ENCODE results near the gene ZNF20. TPM values are rescaled to one million over a fixed set of nuclear protein-coding genes. Genes with fewer than 3 reads are reported as not detected.

Gene ZNF20
- total RNA-seq: 1.1 TPM
- long read RNA-seq, partial matches to known transcripts: 0 of 1 reads
- long read RNA-seq, other reads (novel, unspliced or antisense): 1 of 1 reads

DNA sequence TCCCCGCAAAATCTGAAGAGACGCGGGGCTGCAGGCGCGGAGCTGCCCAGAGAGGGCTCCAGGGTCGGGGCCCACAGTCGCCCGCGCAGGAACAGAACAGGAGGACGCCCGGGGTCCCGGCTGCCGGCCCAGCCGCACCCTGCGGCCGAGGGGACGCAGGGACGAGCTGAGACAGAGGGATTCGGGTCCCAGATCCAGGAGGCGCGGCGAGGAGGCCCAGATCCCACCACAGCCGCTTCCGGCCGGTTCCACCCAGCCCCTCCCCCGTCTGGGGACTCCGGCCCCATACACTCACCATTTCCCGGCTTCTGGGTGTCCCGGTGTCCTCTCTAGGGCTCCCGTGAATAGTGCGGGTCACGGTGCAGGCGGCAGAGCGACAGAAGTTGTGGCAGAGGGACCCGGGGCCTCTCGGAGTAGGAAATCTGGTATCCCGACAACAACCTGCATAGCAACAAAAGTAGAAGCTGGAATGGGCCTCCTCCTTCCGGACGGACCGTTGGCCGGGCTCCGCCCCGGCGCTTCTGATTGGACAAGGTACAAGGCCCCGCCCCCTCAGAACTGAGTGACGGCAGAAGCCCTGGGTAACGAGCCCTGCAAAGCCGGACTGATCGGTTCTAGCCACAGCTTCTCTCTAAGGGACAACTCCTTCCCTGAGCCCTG is at the start of gene ZNF20:
Gene ZNF20, minus strand, starts transcription at position 466 of the 660 bp plus-strand sequence. Its CDS starts 168 bp downstream, at position 298.
- peak; percentile 99 for ATAC-seq
- DNase-seq (ENCODE audit: missing footprints): peak; percentile 97
- intact Hi-C loops (cut with DNase I): loop anchor here (1.0 to 2.0 kb wide), 4 partner anchors 49 to 343 kb away; partner anchors contain the start of gene ZNF763

DNA sequence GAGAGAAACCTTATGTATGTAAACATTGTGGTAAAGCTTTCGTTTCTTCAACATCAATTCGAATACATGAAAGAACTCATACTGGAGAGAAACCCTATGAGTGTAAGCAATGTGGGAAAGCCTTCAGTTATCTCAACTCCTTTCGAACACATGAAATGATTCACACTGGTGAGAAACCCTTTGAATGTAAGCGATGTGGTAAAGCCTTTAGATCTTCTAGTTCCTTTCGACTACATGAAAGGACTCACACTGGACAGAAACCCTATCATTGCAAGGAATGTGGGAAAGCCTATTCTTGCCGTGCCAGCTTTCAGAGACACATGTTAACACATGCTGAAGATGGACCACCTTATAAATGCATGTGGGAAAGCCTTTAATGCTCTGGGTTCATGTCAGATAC is 47.5 kb upstream of the ZNF20 start:
- ATAC-seq (no peak), DNase-seq (ENCODE audit: missing footprints) (no peak)
- intact Hi-C loops (cut with DNase I): no loop called here

- ATAC-seq: no peak
- intact Hi-C loops (cut with DNase I): no loop called here
- DNase-seq (ENCODE audit: missing footprints): no peak
These were observed 40.2 kb upstream of the ZNF20 start for GRCh38 chr19:12180377-12180776.

DNA sequence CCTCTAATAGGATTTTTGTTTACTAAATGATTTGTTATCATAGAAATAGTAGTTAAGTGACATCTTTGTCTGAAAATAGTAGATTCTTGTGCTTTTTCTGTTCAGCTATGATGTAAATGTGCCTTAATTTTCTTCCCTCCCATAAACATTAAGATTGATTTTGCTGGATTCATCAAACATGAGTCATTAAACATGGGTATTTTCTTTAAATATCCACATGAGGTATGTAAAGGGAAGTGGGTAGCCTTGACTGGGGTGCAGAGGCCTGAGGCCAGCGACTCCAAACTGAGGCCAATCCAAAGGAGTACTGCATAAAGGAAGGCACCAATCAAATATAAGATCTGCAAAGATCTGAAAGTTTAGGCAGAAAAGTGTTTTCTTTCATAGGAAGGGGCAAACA is 26.5 kb upstream of the ZNF20 start:
- intact Hi-C loops (cut with DNase I): no loop called here
- ATAC-seq: no peak
- DNase-seq (ENCODE audit: missing footprints): no peak

- no peak for ATAC-seq
- DNase-seq (ENCODE audit: missing footprints): no peak
- intact Hi-C loops (cut with DNase I): loop anchor here (5.0 kb wide), 1 partner anchor 238 kb away; the partner anchor contains the start of gene ZNF799
These were observed 23.7 kb upstream of the ZNF20 start for GRCh38 chr19:12163826-12164225.

DNA sequence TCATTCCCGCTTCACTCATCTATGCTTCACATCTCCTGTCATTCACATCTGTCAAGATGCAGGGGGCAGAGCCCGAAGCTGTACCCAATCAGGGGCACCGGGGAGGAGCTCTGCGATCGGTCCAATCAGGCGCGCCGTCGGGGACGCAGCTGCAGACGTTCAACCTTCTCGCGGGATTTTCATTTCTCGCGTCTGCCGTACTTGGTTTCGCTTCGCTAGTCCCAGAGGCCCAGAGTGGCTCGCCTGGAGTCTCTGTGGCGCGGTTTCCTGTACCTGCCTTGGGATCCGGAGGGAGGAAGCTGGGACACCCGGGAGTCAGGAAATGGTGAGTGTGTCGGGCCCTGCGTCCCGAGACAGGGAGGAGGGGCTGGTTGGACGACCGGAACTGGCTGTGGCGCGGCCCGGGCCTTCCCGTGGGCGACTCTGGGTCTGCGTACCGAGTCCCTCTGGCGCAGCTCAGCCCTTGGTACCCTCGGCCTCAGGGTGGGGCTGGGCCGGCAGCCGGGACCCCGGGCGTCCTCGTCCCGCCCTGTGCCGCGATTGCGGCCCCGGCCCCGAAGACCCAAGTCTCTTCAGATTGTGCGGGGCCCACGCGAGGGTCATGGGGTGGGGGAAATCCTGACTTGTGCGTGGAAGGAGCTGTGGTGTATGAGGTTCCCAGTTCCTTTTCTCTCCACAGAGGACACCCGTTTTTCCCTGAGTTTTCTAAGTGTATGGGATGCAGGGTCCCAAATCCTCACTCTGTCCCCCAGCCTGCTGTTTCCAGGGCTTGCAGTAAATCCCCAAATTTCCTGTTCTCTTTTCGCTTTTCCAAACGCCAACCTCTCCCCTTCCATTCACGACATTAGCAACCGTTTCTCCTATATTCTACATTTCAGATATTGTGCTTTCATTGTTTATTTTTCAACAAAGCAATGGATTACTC is 23.0 kb upstream of the ZNF20 start, which contains the start of gene ZNF136:
Gene ZNF136, plus strand, starts transcription at position 215 of the 925 bp plus-strand sequence. Its CDS starts 108 bp downstream, at position 323.
- intact Hi-C loops (cut with DNase I): loop anchor here (5.0 kb wide), 1 partner anchor 239 kb away; the partner anchor contains the start of gene ZNF799
- ATAC-seq (peak; percentile 99), DNase-seq (ENCODE audit: missing footprints) (peak; percentile 97)

DNA sequence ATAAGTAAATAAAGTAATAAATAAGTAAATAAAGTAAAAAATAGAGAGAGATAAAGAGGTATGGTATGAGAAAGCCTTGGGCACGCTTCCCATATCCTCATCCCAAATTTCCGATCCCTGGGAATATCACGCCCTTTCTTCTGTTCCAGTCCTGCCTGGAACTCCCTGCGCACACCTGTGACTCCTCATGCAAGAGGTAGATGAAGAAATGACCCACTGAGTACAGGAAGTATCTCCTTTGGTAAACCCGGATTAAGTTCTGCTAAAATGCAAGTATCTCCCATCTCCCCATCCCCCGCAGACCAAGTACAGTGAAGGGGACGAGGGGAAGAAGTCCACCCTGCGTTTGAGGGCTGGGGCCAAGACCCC is 22.3 kb upstream of the ZNF20 start:
- ATAC-seq: no peak
- intact Hi-C loops (cut with DNase I): loop anchor here (5.0 kb wide), 1 partner anchor 240 kb away; the partner anchor contains the start of gene ZNF799
- DNase-seq (ENCODE audit: missing footprints): no peak

- peak; percentile 68 for DNase-seq (ENCODE audit: missing footprints)
- no peak for ATAC-seq
- intact Hi-C loops (cut with DNase I): loop anchor here (5.0 kb wide), 1 partner anchor 242 kb away; the partner anchor contains the start of gene ZNF799
These were observed 19.7 kb upstream of the ZNF20 start for GRCh38 chr19:12159773-12160414.

GRCh38 chr19:12156223-12157058 is 16.3 kb upstream of the ZNF20 start, which contains the start of gene ZNF625:
TSS of gene ZNF625 (minus strand) at chr19:12156734. CDS start at chr19:12156558, 176 bp downstream.
- peak; percentile 98 for ATAC-seq
- DNase-seq (ENCODE audit: missing footprints): peak; percentile 92
- intact Hi-C loops (cut with DNase I): no loop called here

- intact Hi-C loops (cut with DNase I): no loop called here
- DNase-seq (ENCODE audit: missing footprints) (no peak), ATAC-seq (no peak)
These were observed 15.2 kb upstream of the ZNF20 start for GRCh38 chr19:12155324-12155860.

DNA sequence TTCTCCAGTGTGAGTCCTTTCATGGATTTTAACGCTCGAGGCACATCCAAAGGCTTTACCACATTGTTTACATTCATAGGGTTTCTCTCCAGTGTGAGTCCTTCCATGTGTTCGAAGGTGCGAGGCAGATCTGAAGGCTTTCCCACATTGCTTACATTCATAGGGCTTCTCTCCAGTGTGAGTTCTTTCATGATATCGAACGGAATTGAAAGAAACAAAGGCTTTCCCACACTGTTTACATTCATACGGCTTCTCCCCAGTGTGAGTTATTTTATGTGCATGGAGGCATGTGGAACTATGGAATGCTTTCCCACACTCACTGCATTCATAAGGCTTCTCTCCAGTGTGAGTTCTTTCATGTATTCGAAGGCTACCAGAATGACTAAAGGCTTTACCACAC is 5.2 kb upstream of the ZNF20 start:
- DNase-seq (ENCODE audit: missing footprints) (no peak), ATAC-seq (no peak)
- intact Hi-C loops (cut with DNase I): no loop called here

- intact Hi-C loops (cut with DNase I): loop anchor here (1.0 to 2.0 kb wide), 4 partner anchors 51 to 261 kb away; no protein-coding TSS in a partner anchor
- ATAC-seq: no peak
- DNase-seq (ENCODE audit: missing footprints): no peak
These were observed 1.2 kb upstream of the ZNF20 start for GRCh38 chr19:12141405-12141736.

DNA sequence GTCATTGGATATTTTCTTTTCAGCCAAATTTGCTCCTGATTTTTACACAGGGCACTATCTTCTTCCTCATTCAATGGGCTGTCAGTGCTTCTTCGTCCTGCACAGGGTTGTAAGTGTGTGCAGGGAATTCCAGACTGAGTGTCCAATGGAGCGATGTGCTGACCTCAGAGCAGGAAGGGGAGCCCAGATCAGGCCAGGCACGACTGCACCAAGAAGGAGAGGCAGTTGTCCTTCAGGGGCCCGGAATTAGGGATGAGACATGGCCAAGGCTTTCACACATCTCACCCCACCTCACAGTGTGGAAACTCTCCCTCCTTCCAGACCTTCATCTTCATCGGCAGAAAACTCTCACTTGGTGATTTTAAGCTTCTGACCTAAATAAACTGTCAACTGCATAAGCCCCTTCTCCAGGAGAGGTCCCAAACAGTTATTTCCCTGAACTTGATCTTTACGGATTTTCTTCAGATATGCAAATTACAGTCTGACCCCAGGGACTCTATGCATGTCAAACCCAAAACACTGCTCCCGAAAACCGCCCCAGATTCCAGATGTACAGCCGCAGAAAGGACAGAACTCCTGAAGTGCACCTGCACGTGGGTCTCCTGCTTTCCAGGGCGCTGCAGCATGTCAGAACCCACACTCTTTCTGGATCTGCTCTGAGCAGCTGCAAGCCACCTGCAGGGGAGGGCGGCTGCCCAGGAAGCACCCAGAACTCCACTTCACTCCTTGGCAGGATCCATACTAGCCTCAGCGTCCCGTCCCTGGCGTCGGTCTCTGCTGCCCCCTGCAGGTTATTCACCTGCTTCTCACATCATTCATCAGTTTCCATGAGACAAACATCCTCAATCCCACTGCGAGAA is 625 bp upstream of the ZNF20 start:
- intact Hi-C loops (cut with DNase I): loop anchor here (1.0 to 2.0 kb wide), 6 partner anchors 50 to 343 kb away; partner anchors contain the start of gene ZNF763
- ATAC-seq: peak; percentile 92
- DNase-seq (ENCODE audit: missing footprints): peak; percentile 91

DNA sequence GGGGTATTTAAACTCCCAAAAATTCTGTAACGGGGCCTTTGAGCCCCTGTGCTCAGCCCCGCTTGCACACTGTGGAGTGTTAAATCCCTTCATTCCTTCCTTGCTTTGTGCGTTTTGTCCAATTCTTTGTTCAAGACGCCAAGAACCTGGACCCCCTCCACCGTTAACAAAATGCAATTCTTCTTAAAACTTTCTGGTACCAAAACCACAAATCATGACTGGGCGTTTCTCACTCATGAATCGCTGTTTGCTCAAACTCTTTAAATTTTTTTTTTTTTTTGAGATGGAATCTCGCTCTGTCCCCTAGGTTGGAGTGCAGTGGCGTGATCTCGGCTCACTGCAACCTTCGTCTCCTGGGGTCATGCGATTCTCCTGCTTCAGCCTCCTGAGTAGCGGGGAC is 881 bp downstream of the ZNF20 start:
- intact Hi-C loops (cut with DNase I): no loop called here
- ATAC-seq (no peak), DNase-seq (ENCODE audit: missing footprints) (no peak)

DNA sequence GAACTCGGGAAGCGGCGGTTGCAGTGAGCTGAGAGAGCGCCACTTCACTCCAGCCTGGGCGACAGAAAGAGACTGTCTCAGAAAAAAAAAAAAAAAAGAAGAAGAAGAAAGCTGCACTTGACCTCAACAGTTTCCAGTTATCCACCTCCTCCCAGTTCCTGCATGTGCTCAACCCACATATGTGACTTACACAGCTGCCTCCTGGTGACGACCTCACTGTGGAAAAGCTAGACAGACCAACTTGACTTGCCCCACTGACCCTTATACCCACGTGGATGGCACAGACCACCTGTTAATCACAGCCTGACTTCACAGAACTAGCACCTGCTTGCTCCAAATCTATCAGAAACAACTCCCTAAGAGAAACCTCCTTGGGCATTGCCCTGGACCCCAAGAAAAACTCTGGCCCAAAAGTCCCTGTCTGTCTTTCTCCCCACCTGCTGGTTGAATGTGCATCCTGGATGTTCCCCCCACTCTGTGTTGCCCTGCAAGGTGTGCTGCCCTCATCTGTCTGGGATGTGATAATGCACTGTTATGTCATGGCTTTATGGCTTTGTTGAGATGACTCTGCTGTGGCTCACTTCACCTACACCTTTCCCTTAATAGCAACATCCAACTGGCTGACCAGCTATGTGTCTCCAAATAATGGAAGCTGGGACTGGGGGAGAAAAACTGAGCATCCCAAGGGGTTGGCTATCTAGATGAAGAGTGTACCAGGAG is 2.8 kb downstream of the ZNF20 start:
- ATAC-seq (no peak), DNase-seq (ENCODE audit: missing footprints) (no peak)
- intact Hi-C loops (cut with DNase I): no loop called here

- intact Hi-C loops (cut with DNase I): no loop called here
- no peak for ATAC-seq
These were observed 7.1 kb downstream of the ZNF20 start for GRCh38 chr19:12133069-12133468.

More at GRCh38 chr19:12133069-12133468, 7.1 kb downstream of the ZNF20 start:
- no peak for DNase-seq (ENCODE audit: missing footprints)
